AG10803 (cell line): ENCODE measurements around the gene KLHL10.
"Not testable (repeated sequence)": the region's sequence is repeated elsewhere in the genome, so short reads cannot be mapped to it uniquely, and the experiment has no call there.

Experiments
- DNase-seq: peaks from one replicate; pipeline ENCODE4 v3.0.0; 2010; ENCODE audit warnings: low read depth
- H3K4me3 ChIP-seq: 2 replicates; pipeline ENCODE4 v1.5.1; 2011; ENCODE audit warnings: mild to moderate bottlenecking, low read length, control low read depth
- CTCF ChIP-seq: conservative IDR thresholded peaks from 2 replicates; pipeline ENCODE4 v1.5.1; 2011; ENCODE audit warnings: mild to moderate bottlenecking, low read length, control low read depth, inconsistent platforms

The KLHL10 gene

GRCh38 chr17:41848788-41849187 lies 11.2 kb downstream of the KLHL10 start:
- H3K4me3 ChIP-seq: no peak overlapping the region
- DNase-seq: no peak
- TF ChIP-seq CTCF: no peak

GRCh38 chr17:41849251-41849990 lies 11.8 kb downstream of the KLHL10 start:
- TF ChIP-seq CTCF: no peak
- no peak for DNase-seq
- no peak overlapping the region for H3K4me3 ChIP-seq

- DNase-seq, H3K4me3 ChIP-seq: not testable (repeated sequence)
Measured at GRCh38 chr17:41851382-41851781, 13.8 kb downstream of the KLHL10 start.

- no peak for DNase-seq
- TF ChIP-seq CTCF: no peak
- H3K4me3 ChIP-seq: no peak overlapping the region
Measured at GRCh38 chr17:41860254-41860931, 22.8 kb downstream of the KLHL10 start.

- no peak for TF ChIP-seq CTCF
- no peak for DNase-seq
- peak overlapping the region; percentile 89 for H3K4me3 ChIP-seq
Measured at GRCh38 chr17:41863074-41863848, 25.6 kb downstream of the KLHL10 start.

- no peak for DNase-seq
- H3K4me3 ChIP-seq: peak overlapping the region; percentile 89
- TF ChIP-seq CTCF: no peak
Measured at GRCh38 chr17:41864498-41864835, 26.8 kb downstream of the KLHL10 start.

GRCh38 chr17:41864836-41865595 lies 27.4 kb downstream of the KLHL10 start, which contains the start of gene KLHL11:
KLHL11 (minus strand) TSS chr17:41865423; CDS start chr17:41865370, 53 bp downstream.
- H3K4me3 ChIP-seq: peak within 1 kb of the TSS; percentile 89
- no peak for TF ChIP-seq CTCF
- peak; percentile 86 for DNase-seq
